BE2C (cell line): Measurements from ENCODE around the gene OOSP4B.

Experiments used
- DNase-seq: peaks from one replicate; pipeline ENCODE4 v3.0.0-alpha.2; 2020
- H3K27me3 ChIP-seq: fragments of 250-450 bp; sonication (Bioruptor Pico); 2 replicates; pipeline ENCODE4 v1.5.1; 2020; ENCODE audit warnings: mild to moderate bottlenecking
- H3K36me3 ChIP-seq: fragments of 250-450 bp; sonication (Bioruptor Pico); 2 replicates; pipeline ENCODE4 v1.5.1; 2020; ENCODE audit warnings: mild to moderate bottlenecking
- H3K4me1 ChIP-seq: fragments of 250-450 bp; sonication (Bioruptor Pico); 2 replicates; pipeline ENCODE4 v1.5.1; 2020
- H3K4me3 ChIP-seq: 2 replicates; pipeline ENCODE4 v1.5.1; 2011; ENCODE audit warnings: low read depth, low read length
- H3K9me3 ChIP-seq: fragments of 250-450 bp; sonication (Bioruptor Pico); 2 replicates; pipeline ENCODE4 v1.5.1; 2020
- TF ChIP-seq, protein P1 (sequence below): IDR thresholded peaks from 2 replicates; pipeline ENCODE4 v1.5.1; 2012; ENCODE audit warnings: mild to moderate bottlenecking, low read depth, low read length

Gene OOSP4B

DNA sequence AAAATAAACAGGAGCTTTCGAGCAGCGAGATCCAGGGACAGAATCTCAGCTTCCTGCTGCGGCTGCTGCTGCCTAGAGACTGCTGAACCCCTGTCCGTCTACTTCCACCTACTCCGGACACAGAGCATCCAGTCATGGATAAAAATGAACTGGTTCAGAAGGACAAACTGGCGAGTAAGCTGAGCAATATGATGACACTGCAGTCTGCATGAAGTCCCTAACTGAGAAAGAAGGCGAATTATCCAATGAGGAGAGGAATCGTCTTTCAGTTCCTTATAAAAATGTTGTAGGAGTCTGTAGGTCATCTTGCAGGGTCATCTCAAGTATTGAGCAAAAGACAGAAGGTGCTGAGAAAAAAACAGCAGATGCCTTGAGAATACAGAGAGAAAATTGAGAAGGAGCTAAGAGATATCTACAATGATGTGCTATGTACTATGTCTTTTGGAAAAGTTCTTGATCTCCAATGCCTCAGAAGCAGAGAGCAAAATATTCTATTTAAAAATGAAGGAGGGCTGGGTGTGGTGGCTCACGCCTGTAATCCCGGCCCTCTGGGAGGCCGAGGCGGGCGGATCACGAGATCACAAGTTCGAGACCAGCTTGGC lies 60.3 kb downstream of the OOSP4B start:
- no peak for DNase-seq
- H3K9me3 ChIP-seq: no peaks in the 10 kb centered on the region
- H3K27me3 ChIP-seq: no peaks in the 10 kb centered on the region
- H3K4me3 ChIP-seq: no peak overlapping the region
- TF ChIP-seq, protein P1, sequence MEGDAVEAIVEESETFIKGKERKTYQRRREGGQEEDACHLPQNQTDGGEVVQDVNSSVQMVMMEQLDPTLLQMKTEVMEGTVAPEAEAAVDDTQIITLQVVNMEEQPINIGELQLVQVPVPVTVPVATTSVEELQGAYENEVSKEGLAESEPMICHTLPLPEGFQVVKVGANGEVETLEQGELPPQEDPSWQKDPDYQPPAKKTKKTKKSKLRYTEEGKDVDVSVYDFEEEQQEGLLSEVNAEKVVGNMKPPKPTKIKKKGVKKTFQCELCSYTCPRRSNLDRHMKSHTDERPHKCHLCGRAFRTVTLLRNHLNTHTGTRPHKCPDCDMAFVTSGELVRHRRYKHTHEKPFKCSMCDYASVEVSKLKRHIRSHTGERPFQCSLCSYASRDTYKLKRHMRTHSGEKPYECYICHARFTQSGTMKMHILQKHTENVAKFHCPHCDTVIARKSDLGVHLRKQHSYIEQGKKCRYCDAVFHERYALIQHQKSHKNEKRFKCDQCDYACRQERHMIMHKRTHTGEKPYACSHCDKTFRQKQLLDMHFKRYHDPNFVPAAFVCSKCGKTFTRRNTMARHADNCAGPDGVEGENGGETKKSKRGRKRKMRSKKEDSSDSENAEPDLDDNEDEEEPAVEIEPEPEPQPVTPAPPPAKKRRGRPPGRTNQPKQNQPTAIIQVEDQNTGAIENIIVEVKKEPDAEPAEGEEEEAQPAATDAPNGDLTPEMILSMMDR: no peak
- no peaks in the 10 kb centered on the region for H3K36me3 ChIP-seq
- H3K4me1 ChIP-seq: no peaks in the 10 kb centered on the region

GRCh38 chr11:60077981-60078380 lies 61.0 kb downstream of the OOSP4B start:
- TF ChIP-seq, protein P1: no peak
- Histone ChIP-seq H3K27me3 (no peaks in the 10 kb centered on the region), H3K9me3 (no peaks in the 10 kb centered on the region), H3K4me3 (no peak overlapping the region), H3K4me1 (no peaks in the 10 kb centered on the region), H3K36me3 (no peaks in the 10 kb centered on the region)
- DNase-seq: no peak

GRCh38 chr11:60078745-60079144 lies 61.8 kb downstream of the OOSP4B start:
- TF ChIP-seq, protein P1: no peak
- no peaks in the 10 kb centered on the region for H3K36me3 ChIP-seq
- no peaks in the 10 kb centered on the region for H3K9me3 ChIP-seq
- no peaks in the 10 kb centered on the region for H3K27me3 ChIP-seq
- no peaks in the 10 kb centered on the region for H3K4me1 ChIP-seq
- H3K4me3 ChIP-seq: no peak overlapping the region
- no peak for DNase-seq

- Histone ChIP-seq H3K27me3 (no peaks in the 10 kb centered on the region), H3K4me1 (no peaks in the 10 kb centered on the region), H3K36me3 (no peaks in the 10 kb centered on the region), H3K9me3 (no peaks in the 10 kb centered on the region), H3K4me3 (no peak overlapping the region)
- DNase-seq: no peak
- TF ChIP-seq, protein P1: no peak
These were observed 63.6 kb downstream of the OOSP4B start for GRCh38 chr11:60080535-60080934.
